ENCODE measurements around the gene CTNND2.

DNA sequence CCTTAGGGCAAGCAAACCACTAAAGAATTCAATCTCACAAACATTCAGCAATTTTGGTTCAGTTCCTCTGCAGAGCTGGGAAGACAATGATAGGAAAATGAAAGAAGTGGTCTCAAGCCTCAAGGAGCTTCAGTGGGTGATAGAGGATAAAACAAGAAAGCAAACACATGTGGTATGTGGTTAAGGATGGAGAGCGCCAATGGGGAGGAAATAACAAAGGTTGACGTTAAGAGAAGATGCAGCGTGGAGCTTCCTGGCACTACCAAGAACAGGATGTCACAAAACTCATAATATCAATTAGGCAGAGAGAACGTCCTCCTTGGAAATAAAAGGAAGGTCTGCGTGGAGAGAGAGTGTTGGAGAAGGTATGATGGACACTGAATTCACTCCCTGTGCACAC, 731.8 kb downstream of the CTNND2 start:
- TF ChIP-seq CTCF (IDR thresholded peaks at IDR 0.05; ENCODE audit: borderline replicate concordance, extremely low read depth, low read length, poor library complexity, severe bottlenecking) (no peak), EZH2 (IDR thresholded peaks at IDR 0.05; ENCODE audit: borderline replicate concordance, low read depth, low read length, severe bottlenecking) (no peak)

All from DND-41 (cell line).